ENCODE measurements around the gene VPS45.

DNA sequence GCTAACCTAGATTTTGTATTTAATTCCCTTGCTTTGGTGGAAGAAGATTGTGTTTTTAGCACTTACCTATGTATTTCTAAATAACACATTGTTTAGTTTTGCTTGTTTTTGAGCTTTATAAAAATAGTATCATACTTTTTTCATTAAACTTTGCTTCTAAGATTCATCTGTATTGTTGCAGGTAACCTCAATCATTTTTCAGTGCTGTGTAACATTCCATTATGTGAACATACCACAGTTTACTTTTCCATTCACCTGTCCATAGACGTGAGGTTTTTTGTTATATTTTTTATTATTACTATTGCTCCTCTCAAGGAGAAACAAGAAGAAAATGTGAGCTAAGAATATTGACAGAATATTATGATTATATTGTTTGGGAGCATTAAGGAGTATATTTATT is 67.0 kb downstream of the VPS45 start:
- no peak for TF ChIP-seq POLR2A (IDR thresholded peaks at IDR 0.05)
- TF ChIP-seq, protein P1, sequence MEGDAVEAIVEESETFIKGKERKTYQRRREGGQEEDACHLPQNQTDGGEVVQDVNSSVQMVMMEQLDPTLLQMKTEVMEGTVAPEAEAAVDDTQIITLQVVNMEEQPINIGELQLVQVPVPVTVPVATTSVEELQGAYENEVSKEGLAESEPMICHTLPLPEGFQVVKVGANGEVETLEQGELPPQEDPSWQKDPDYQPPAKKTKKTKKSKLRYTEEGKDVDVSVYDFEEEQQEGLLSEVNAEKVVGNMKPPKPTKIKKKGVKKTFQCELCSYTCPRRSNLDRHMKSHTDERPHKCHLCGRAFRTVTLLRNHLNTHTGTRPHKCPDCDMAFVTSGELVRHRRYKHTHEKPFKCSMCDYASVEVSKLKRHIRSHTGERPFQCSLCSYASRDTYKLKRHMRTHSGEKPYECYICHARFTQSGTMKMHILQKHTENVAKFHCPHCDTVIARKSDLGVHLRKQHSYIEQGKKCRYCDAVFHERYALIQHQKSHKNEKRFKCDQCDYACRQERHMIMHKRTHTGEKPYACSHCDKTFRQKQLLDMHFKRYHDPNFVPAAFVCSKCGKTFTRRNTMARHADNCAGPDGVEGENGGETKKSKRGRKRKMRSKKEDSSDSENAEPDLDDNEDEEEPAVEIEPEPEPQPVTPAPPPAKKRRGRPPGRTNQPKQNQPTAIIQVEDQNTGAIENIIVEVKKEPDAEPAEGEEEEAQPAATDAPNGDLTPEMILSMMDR (IDR thresholded peaks at IDR 0.05) = no peak
